ENCODE results near the gene SUSD2. TPM values are rescaled to one million over a fixed set of nuclear protein-coding genes. Genes with fewer than 3 reads are reported as not detected.
"Not testable (repeated sequence)": the region's sequence is repeated elsewhere in the genome, so short reads cannot be mapped to it uniquely, and the experiment has no call there.

Gene SUSD2
- total RNA-seq, 2 experiments from 2014 or later: 0.94 to 1.2 TPM

DNA sequence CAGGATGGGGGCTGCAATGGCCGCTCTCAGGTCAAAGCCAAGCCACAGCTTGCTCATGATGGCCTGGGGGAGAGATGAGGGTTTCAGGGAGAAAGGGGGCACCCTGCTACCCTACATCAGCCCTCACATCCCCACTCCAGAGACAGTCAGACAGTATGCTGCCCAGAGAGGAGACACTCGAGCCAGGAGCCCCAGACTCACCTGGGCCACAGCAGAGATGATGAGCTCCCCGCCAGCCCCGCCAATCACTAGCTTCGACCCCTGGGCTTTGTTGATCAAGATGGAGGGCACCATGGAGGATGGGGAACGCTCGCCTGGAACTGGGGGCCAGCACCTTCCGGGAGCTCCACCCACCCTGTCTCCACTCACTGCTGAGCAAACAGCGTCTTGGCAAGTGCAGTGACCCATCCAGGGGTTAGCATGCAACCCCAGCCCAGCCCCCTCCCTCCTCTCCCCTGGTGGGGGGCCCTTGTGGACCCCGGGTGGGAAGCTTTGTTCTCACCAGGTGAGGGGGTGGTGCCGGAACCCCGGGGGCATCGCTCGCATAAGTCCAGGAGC, 43.8 kb downstream of the SUSD2 start:
- H3K4me3 Mint-ChIP-seq: no peak overlapping the region
- peaks cover 1% of the 10 kb centered on the region for H3K36me3 Mint-ChIP-seq
- H3K4me1 Mint-ChIP-seq: peaks cover 2% of the 10 kb centered on the region
- ATAC-seq (ENCODE audit: low read depth) (no peak), DNase-seq (no peak)
- POLR2A ChIA-PET: no interaction called here
- H3K9me3 Mint-ChIP-seq: peaks cover 2% of the 10 kb centered on the region
- H3K27me3 Mint-ChIP-seq: no peaks in the 10 kb centered on the region
- H3K27ac Mint-ChIP-seq: no peak overlapping the region

DNA sequence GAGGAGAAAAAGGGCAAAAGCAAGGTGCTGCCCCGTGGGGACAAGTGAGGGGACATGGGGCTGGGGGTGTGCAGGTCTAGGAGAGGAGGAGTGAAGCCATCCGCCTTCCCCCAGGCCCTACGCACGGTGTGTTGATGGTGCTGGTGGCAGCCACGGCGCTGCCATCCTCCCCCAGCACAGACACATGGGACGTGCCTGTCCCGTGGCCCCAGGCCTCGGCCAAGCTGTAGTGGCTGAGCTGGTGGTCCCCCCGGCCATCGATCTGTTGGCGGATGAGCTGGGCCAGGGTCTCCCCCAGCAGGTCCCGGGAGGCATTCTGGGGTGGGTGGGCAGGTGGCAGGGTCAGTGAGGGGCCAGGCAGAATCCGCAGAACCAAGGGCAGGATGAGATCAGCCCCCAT, 44.7 kb downstream of the SUSD2 start:
- DNase-seq: no peak
- Mint-ChIP-seq H3K9me3 (peaks cover 2% of the 10 kb centered on the region), H3K27ac (no peak overlapping the region), H3K27me3 (peaks cover 2% of the 10 kb centered on the region), H3K36me3 (peaks cover 1% of the 10 kb centered on the region), H3K4me3 (no peak overlapping the region), H3K4me1 (peaks cover 4% of the 10 kb centered on the region)
- ATAC-seq (ENCODE audit: low read depth): no peak
- POLR2A ChIA-PET: no interaction called here

DNA sequence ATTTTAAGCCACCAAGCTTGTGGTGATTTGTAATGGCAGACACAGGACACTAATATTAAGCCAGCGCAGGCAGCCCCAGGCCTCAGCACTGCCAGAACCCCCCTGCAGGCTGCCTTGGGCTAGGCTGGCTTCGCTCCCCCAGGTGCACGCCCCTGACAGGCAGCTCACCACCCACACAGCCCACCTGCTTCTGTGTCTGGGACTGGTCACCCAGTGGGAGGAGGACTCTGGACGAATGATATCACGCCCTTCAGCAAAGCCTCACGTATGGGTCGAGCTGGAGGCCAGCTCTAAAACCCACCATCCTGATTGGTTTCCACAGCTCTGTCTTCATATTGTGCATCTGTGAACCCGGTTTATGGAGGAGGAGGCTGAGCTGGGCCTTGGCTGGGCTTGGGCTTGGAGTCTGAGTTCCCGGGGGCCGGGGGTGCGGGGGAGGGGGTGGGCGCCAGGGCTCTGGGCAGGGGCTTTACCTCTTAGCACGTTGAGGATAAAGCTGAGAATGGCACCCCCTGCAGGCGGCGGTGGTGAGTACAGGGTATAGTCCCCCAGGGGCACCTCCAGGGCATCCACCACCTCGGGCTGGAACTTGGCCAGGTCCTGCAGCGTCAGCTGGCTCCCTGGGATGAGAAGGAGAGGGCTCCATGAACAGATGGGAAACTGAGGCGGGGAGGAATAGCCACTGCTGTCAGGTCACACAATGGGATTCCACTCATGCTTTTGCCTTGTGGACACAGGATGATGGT, 49.8 kb downstream of the SUSD2 start:
- H3K36me3 Mint-ChIP-seq: no peaks in the 10 kb centered on the region
- ATAC-seq (ENCODE audit: low read depth) (peak; percentile 82), DNase-seq (peak; percentile 77)
- POLR2A ChIA-PET: interaction anchor here (1.0 kb wide), 1 partner anchor 11 kb away, joined by 3 read pairs; no protein-coding TSS in a partner anchor
- H3K9me3 Mint-ChIP-seq: peaks cover 1% of the 10 kb centered on the region
- H3K4me1 Mint-ChIP-seq: peaks cover 10% of the 10 kb centered on the region
- peak overlapping the region; percentile 15 for H3K27ac Mint-ChIP-seq
- H3K4me3 Mint-ChIP-seq: no peak overlapping the region
- peaks cover 2% of the 10 kb centered on the region for H3K27me3 Mint-ChIP-seq

DNA sequence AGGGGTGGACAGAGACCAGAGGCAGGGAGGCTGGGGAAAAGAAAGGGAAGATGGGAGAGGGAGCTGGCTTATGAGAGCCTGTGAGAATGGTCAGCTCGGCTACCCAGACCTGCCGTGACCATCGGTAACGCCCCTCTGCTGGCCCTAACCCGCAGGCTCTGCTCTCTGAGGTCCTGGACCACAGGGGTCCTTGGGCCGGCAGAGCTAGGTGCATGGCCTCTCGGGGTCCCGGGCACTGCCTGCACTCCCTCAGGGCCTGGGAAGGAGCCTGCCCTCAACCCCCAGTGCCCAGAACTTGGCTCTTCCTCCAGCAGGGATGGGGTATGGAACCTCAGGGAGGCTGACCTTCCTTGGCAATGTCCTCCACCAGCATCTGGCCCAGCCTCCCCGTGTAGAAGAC, 50.4 kb downstream of the SUSD2 start:
- Mint-ChIP-seq H3K4me3 (no peak overlapping the region), H3K27me3 (peaks cover 2% of the 10 kb centered on the region), H3K9me3 (peaks cover 1% of the 10 kb centered on the region), H3K36me3 (no peaks in the 10 kb centered on the region), H3K4me1 (peaks cover 12% of the 10 kb centered on the region), H3K27ac (peak overlapping the region; percentile 15)
- DNase-seq (no peak), ATAC-seq (ENCODE audit: low read depth) (no peak)
- POLR2A ChIA-PET: interaction anchor here (0.8 to 1.0 kb wide), 2 partner anchors 11 to 33 kb away, joined by 3 read pairs; no protein-coding TSS in a partner anchor

DNA sequence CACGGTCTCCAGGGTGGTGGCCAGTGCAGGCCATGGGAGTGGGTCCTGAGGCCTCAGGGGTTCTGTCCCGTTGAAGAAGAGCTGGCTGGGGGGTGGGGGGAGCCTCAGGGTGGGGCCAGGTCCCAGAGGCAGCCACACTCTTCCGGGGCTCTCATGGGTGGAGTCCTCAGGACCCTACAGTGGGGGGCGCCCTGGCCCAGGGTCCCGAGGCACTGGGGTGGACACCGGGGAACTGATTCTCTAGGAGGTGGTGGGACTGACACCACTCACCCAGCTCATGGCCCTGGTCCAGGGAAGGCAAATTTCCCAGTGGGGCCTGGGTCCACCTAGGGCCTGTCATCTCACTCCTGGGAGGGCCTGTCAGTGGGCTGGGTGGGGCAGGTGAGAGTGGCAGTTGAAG, 50.8 kb downstream of the SUSD2 start:
- POLR2A ChIA-PET: interaction anchor here (0.8 to 1.1 kb wide), 2 partner anchors 10 to 34 kb away, joined by 3 to 4 read pairs; no protein-coding TSS in a partner anchor

DNA sequence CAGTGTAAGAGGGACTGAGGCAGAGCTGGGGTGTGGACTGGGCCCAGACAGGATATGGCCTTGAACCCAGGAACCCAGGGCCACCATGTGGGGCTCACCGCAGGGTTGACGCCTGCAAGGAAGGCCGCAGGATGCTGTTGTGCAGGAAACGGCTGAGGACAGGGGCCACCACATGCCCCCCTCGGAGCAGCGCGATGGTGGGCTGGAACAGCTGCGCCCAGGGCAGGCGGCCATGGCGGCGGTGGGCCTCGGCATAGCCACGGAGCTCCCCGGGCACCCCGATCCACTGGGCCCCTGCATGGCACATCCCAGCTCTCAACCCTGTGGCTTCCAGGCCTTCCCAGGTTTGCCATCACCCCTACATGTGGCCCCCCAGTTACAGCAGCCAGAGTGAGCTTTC, 51.4 kb downstream of the SUSD2 start:
- peaks cover 2% of the 10 kb centered on the region for H3K27me3 Mint-ChIP-seq

More for the DNA sequence above, 50.8 kb downstream of the SUSD2 start:
- Mint-ChIP-seq H3K4me1 (peaks cover 13% of the 10 kb centered on the region), H3K36me3 (no peaks in the 10 kb centered on the region), H3K27ac (no peak overlapping the region), H3K27me3 (peaks cover 2% of the 10 kb centered on the region), H3K4me3 (no peak overlapping the region), H3K9me3 (peaks cover 1% of the 10 kb centered on the region)
- no peak for ATAC-seq (ENCODE audit: low read depth)
- no peak for DNase-seq

DNA sequence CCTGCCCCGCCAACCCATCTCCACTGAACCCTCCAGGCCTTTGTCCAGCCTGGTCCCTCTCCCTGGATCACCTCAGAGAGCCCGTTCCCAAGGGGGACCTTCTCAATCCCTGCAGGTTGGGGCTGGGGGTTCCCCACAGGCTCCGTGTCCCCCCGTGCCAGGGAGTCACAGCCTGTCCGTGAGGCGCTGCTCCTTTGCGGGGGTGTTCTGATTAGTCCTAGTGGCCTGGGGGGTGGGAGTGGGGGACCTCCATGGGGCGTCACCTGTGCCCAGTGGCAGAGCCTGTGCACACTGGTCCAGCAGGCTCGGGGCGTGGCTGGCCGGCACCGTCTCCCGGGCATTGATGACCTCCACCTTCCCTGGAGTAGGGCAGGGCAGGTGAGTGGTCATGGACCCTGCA, 51.9 kb downstream of the SUSD2 start:
- Mint-ChIP-seq H3K27ac (no peak overlapping the region), H3K27me3 (peaks cover 2% of the 10 kb centered on the region), H3K9me3 (no peaks in the 10 kb centered on the region), H3K4me1 (peaks cover 11% of the 10 kb centered on the region), H3K36me3 (no peaks in the 10 kb centered on the region), H3K4me3 (no peak overlapping the region)
- no peak for DNase-seq
- POLR2A ChIA-PET: interaction anchor here (1.1 kb wide), 1 partner anchor 9 kb away, joined by 4 read pairs; no protein-coding TSS in a partner anchor
- no peak for ATAC-seq (ENCODE audit: low read depth)

More for the DNA sequence above, 51.4 kb downstream of the SUSD2 start:
- no peaks in the 10 kb centered on the region for H3K9me3 Mint-ChIP-seq
- no peak for DNase-seq
- no peak for ATAC-seq (ENCODE audit: low read depth)
- H3K27ac Mint-ChIP-seq: no peak overlapping the region
- POLR2A ChIA-PET: interaction anchor here (1.1 kb wide), 1 partner anchor 10 kb away, joined by 4 read pairs; no protein-coding TSS in a partner anchor
- H3K4me1 Mint-ChIP-seq: peaks cover 11% of the 10 kb centered on the region
- no peak overlapping the region for H3K4me3 Mint-ChIP-seq
- H3K36me3 Mint-ChIP-seq: no peaks in the 10 kb centered on the region

DNA sequence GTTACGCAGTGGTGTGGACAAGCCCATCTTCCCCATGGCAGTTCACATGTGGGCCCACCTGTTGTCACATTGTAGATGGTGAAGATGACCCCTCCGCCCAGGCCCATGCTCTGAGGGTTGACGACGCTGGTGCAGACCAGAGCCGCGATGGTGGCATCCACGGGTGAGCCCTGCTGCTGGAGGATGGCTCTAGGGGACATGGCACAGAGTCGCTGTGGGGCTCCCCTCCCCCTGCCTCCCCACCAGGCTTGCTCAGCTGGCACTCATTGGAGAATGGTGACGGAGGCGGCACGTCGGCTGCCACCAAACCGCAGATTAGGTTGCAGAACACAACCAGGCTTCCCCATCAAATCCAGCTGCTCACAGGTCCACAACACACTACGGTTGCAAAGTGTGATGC, 52.5 kb downstream of the SUSD2 start:
- ATAC-seq (ENCODE audit: low read depth) (no peak), DNase-seq (no peak)
- peaks cover 11% of the 10 kb centered on the region for H3K4me1 Mint-ChIP-seq
- POLR2A ChIA-PET: interaction anchor here (0.9 kb wide), 1 partner anchor 16 kb away, joined by 3 read pairs; no protein-coding TSS in a partner anchor
- no peak overlapping the region for H3K4me3 Mint-ChIP-seq
- H3K27me3 Mint-ChIP-seq: peaks cover 2% of the 10 kb centered on the region
- H3K27ac Mint-ChIP-seq: no peak overlapping the region
- H3K36me3 Mint-ChIP-seq: no peaks in the 10 kb centered on the region
- no peaks in the 10 kb centered on the region for H3K9me3 Mint-ChIP-seq

DNA sequence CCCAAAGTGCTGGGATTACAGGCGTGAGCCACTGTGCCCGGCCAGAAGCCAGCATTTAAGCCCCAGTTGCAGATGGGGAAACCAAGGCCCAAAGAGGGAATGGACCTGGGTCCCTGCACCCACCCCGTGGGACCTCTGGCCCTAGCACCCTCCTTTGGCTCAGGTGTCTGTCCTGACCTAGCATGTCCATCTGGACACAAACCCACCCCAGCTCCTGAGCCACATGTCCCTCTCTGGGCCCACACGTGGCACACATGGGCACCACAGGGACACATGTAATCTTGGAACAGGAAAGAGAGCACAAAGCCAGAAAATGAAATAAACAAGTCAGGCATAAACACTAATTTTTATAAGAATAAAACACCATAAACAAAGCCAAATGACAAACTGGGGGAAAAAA, 54.0 kb downstream of the SUSD2 start:
- peaks cover 2% of the 10 kb centered on the region for H3K27me3 Mint-ChIP-seq
- ATAC-seq (ENCODE audit: low read depth): no peak
- DNase-seq: no peak
- no peaks in the 10 kb centered on the region for H3K9me3 Mint-ChIP-seq
- no peak overlapping the region for H3K4me3 Mint-ChIP-seq
- no peaks in the 10 kb centered on the region for H3K36me3 Mint-ChIP-seq
- POLR2A ChIA-PET: no interaction called here
- H3K4me1 Mint-ChIP-seq: peaks cover 14% of the 10 kb centered on the region
- H3K27ac Mint-ChIP-seq: no peak overlapping the region

DNA sequence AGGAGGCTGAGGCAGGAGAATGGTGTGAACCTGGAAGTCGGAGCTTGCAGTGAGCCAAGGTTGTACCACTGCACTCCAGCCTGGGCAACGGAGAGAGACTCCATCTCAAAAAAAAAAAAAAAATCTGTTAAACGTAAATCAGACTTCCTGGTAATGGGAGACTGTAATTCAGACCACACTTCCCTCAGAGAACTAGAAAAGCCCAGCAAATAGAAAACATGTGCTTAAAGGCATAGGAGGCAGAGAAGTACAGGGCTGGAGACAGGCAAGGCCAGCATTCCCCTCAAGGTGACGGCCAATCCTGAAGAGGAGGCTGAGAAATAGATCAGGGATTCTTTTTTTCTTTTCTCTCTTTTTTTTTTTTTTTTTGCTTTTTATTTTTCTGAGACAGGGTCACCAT, 55.4 kb downstream of the SUSD2 start:
- POLR2A ChIA-PET: no interaction called here
- DNase-seq (no peak), ATAC-seq (ENCODE audit: low read depth) (no peak)
- no peaks in the 10 kb centered on the region for H3K27me3 Mint-ChIP-seq
- no peak overlapping the region for H3K4me3 Mint-ChIP-seq
- H3K4me1 Mint-ChIP-seq: peaks cover 20% of the 10 kb centered on the region
- H3K9me3 Mint-ChIP-seq: no peaks in the 10 kb centered on the region
- no peaks in the 10 kb centered on the region for H3K36me3 Mint-ChIP-seq
- no peak overlapping the region for H3K27ac Mint-ChIP-seq

DNA sequence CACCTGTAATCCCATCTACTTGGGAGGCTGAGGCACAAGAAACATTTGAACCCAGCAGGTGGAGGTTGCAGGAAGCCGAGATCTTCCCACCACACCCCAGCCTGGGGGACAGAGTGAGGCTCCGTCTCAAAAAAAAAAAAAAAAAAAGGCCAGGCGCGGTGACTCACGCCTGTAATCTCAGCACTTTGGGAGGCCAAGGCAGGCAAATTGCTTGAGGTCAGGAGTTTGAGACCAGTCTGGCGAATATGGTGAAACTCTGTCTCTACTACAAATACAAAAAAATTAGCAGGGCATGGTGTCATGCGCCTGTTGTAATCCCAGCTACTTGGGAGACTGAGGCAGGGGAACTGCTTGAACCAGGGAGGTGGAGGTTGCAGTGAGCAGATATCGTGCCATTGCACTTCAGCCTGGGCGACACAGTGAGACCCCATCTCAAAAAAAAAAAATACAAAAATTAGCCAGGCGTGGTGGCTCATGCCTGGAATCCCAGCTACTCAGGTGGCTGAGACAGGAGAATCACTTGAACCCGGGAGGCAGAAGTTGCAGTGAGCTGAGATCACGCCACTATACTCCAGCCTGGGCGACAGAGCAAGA, 56.9 kb downstream of the SUSD2 start:
- POLR2A ChIA-PET; ATAC-seq (ENCODE audit: low read depth); H3K36me3 Mint-ChIP-seq; H3K9me3 Mint-ChIP-seq; H3K4me3 Mint-ChIP-seq; H3K27me3 Mint-ChIP-seq; DNase-seq; H3K27ac Mint-ChIP-seq: not testable (repeated sequence)
- peaks cover 31% of the 10 kb centered on the region for H3K4me1 Mint-ChIP-seq
